Activated T-cell treated with anti-CD3 and anti-CD28 coated beads for 24 hours (primary cell): ENCODE results near the gene APBA2.
"Not testable (repeated sequence)": the region's sequence is repeated elsewhere in the genome, so short reads cannot be mapped to it uniquely, and the experiment has no call there.

Experiments
- DNase-seq: peaks from one replicate; pipeline ENCODE4 v3.0.0-alpha.2; 2020; ENCODE audit warnings: low read depth

APBA2 gene

DNA sequence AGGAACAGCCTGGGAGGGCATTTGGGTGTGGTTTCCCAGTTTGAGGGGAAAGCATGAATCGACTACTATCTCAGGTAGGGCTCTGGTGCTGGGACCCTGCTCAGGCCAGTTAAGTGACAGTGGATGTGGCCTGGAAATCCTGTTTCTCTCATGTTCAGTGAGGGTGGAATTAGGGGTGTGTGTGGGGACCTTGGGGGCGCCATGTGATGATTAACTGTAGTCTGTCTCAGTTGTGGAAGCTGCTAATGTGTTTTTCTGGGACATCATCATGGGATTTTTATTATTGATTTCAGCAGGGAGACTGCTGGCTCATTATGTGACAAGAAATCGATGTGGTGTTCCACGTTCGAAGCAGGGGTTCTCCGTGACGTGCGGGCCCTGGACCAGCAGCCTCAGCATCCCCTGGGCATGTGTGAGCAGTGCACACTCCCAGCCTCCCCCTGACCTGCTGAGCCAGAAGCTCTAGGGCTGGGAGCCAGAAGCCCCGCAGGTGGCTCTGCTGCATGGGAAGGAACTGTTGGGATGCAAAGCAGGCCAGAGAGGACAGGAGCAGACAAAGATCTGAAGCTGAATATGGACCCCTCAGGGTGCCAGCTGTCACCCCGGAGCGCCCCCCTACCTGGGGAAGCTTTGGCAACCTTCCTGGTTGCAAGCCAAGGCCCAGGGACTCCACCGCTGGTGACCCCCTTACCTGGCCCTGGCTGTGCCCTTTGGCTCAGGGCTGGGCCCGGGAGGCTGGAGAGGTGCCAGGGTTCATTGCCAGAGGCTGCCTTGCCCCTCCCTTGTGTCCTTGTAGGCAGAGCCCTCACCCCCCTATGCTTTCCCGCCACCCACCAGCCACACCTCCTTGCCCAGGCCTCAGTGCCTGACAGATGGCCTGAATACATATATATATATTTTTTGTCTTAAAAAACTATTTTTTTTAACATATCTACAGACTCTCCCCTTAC, 149.8 kb downstream of the APBA2 start:
- no peak for DNase-seq

GRCh38 chr15:29037997-29038705, 152.4 kb downstream of the APBA2 start:
- DNase-seq: no peak

GRCh38 chr15:29039466-29040369, 153.9 kb downstream of the APBA2 start:
- DNase-seq: no peak

DNA sequence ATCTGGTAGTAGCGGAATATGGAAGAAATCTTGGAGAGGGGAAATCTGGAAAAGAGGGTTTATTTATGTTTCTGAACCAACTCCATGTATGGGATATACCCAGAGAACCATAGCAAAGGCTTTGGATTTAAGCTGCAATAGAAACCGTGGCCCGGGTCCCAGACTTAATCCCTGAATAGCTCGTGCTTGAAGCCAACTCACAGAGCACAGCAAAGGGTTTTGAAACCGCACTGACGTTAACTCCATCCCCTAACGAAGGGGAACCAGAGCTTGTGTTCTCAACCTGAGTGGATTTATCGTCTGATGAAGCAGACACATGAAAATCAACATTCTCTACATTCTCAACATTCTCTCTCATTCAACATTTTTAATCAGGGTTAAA, 154.6 kb downstream of the APBA2 start:
- no peak for DNase-seq

GRCh38 chr15:29043736-29044502, 158.1 kb downstream of the APBA2 start:
- no peak for DNase-seq

DNA sequence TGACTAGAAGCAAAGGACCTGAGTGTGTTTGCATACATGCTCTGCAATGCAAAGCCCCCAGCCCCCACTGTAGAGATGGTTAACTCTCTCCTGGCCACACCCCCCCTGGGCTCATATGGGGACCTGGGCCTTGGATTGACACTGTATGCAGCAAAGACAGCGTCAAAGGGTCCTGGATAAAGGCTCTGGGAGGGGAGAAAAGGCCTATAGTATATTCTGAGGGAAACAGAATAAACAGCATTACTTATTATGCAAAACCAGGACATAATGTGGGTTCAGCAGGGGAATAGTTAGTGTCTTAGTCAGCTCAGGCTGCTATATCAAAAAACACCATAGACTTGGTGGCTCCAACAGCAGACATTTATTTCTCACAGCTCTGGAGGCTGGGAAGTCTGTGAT, 158.7 kb downstream of the APBA2 start:
- DNase-seq: no peak

- not testable (repeated sequence) for DNase-seq
Measured at GRCh38 chr15:29045161-29045560, 159.4 kb downstream of the APBA2 start.

- DNase-seq: peak; percentile 12
Measured at GRCh38 chr15:29045717-29046116, 159.9 kb downstream of the APBA2 start.

DNA sequence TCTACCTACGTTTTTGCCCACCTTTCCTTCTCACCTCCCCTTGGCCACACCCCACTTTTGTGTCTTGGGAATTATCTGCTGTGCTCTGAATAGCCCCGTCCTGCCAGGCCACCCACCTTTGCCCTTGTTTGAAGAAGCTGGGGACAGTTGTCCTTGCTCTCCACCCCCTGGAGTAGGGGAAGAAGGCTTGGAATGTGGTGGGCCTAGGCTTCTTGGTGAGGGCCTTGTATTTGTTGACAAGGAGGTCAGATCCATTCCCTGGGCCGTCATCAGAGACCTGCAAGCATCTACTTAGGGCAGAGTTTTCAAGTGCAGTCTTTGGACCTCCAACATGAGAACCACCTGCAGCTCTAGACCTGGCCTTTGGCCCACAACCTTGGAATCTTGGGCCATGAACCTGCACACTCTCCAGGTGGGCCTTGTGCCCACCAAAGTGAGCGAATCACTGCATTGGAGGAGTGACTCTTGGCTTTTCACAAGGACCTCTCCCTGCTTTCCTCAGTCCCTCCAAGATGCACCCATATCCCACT, 160.6 kb downstream of the APBA2 start:
- no peak for DNase-seq

- no peak for DNase-seq
Measured at GRCh38 chr15:29046977-29047376, 161.2 kb downstream of the APBA2 start.

- DNase-seq: no peak
Measured at GRCh38 chr15:29048011-29048410, 162.2 kb downstream of the APBA2 start.

- DNase-seq: no peak
Measured at GRCh38 chr15:29050870-29051269, 165.1 kb downstream of the APBA2 start.

- no peak for DNase-seq
Measured at GRCh38 chr15:29051422-29051821, 165.6 kb downstream of the APBA2 start.

DNA sequence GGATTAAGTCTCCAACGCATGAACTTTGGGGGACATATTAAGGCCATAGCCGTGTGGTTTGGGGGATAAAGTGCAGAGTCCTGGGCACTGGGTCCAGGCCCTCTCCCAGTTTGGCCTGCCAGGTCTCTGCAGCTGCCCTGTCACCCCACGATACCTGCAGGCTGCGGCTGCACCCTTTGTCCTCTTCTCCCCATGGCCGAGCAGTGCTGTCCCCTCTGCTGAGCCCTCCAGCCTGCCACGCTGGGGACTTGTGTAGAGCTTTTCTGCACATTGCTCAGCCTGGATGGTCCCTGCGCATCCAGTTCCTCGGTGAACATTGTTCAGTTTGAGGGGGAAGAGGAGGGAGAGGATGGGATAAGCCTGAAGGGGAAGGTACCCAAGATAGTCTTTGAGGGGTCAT, 167.2 kb downstream of the APBA2 start:
- DNase-seq: no peak

GRCh38 chr15:29053661-29054131, 167.9 kb downstream of the APBA2 start:
- no peak for DNase-seq

DNA sequence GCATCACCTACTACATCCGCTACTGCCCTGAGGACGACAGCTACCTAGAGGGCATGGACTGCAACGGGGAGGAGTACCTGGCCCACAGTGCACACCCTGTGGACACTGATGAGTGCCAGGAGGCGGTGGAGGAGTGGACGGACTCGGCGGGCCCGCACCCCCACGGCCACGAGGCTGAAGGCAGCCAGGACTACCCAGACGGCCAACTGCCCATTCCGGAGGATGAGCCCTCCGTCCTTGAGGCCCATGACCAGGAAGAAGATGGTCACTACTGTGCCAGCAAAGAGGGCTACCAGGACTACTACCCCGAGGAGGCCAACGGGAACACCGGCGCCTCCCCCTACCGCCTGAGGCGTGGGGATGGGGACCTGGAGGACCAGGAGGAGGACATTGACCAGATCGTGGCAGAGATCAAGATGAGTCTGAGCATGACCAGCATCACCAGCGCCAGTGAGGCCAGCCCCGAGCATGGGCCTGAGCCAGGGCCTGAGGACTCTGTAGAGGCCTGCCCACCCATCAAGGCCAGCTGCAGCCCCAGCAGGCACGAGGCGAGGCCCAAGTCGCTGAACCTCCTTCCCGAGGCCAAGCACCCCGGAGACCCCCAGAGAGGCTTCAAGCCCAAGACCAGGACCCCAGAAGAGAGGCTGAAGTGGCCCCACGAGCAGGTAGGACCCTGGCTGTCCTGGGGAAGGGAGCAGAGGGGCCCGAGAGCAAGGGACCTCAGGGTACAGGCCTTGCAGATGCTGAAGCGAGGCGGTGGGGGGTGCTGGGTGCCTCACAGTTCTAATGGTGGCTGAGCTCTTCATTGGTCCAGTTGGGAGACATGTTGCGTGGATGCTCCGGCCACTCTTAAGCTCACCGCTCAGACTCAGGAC, 168.6 kb downstream of the APBA2 start:
- DNase-seq: no peak

GRCh38 chr15:29055876-29056275, 170.1 kb downstream of the APBA2 start:
- no peak for DNase-seq

DNA sequence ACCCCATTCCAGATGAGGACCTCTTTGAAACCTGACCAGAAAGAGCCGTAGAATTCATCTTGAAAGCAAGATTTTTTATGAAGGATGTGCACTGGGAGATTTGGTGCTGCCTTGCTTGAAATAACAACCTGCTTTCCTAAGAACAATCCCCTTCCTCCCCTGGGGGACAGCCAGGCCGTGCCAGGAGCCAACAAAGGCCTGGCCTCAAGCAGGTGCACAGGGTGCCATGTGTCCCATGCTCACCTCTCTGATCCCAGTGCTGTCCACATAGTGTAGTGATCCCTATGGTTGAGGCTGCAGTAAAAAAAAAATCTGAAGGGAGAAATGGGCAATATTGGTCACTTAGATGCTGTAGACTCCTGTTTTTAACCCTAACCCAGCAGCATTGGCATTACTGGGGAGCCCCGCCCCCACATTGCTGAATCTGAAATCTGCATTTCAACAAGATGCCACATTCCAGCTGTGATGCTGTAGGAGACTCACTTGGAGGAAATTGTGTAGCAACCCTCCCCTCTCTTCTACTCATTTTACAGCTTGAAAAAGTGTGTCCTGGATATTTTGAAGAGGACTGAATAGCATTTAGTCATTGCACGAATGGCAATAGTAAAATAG, 171.2 kb downstream of the APBA2 start:
- no peak for DNase-seq

DNA sequence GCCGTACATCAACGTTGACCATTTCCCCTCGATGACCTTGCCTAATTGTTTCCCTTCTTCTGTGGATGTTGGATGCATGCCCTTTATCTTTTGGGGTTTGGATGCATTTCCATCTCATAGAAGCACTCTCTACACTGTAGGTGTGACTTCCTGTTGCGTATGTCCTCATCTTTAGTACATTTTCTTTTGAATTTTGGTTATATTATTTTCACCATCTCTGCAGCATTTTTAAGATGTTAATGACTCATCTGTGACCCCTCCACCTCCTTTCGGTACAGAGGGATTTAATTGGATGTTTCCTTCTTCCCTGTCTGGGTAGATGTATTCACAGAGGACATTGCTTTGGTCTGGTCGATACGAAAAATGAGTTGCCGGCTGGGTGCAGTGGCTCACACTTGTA, 172.1 kb downstream of the APBA2 start:
- DNase-seq: no peak
